Measurements from ENCODE around the gene CCDC197.

DNA sequence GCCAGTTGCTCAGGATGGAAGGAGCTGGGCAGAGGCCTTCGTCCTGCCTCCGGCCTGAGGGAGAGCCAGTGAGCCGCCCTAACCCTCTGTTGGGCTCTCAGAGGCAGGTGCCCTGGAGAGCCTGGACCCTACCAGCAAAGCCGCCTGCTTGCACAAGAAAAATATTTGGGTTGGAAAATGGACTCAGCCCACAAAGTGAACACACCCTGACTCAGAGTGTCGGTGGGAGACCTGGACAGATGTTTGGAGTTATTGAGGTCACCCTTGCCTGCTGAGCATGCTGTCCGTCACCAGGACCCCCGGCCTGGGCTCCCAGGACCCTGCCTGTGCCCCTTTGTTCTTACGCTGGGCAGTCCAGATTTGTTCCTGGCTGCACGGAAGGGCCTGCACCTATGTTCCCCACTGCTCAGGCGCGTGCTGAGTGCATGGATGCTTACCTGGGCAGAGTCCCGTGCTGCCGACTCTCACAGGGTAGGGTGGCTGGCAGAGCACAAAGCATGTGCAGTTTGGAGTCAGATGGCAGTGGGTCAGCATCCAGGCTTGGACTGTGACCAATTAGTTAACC lies 47.5 kb upstream of the CCDC197 start:
- TF ChIP-seq, protein P1, sequence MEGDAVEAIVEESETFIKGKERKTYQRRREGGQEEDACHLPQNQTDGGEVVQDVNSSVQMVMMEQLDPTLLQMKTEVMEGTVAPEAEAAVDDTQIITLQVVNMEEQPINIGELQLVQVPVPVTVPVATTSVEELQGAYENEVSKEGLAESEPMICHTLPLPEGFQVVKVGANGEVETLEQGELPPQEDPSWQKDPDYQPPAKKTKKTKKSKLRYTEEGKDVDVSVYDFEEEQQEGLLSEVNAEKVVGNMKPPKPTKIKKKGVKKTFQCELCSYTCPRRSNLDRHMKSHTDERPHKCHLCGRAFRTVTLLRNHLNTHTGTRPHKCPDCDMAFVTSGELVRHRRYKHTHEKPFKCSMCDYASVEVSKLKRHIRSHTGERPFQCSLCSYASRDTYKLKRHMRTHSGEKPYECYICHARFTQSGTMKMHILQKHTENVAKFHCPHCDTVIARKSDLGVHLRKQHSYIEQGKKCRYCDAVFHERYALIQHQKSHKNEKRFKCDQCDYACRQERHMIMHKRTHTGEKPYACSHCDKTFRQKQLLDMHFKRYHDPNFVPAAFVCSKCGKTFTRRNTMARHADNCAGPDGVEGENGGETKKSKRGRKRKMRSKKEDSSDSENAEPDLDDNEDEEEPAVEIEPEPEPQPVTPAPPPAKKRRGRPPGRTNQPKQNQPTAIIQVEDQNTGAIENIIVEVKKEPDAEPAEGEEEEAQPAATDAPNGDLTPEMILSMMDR (conservative IDR thresholded peaks at IDR 0.05), result no peak
- TF ChIP-seq ZFX (IDR thresholded peaks at IDR 0.05), result no peak

Measured in C4-2B (cell line).